ENCODE data around the gene PDILT. TPM values are rescaled to one million over a fixed set of nuclear protein-coding genes. Genes with fewer than 3 reads are reported as not detected.
"Not testable (repeated sequence)": the region's sequence is repeated elsewhere in the genome, so short reads cannot be mapped to it uniquely, and the experiment has no call there.

The PDILT gene, protein sequence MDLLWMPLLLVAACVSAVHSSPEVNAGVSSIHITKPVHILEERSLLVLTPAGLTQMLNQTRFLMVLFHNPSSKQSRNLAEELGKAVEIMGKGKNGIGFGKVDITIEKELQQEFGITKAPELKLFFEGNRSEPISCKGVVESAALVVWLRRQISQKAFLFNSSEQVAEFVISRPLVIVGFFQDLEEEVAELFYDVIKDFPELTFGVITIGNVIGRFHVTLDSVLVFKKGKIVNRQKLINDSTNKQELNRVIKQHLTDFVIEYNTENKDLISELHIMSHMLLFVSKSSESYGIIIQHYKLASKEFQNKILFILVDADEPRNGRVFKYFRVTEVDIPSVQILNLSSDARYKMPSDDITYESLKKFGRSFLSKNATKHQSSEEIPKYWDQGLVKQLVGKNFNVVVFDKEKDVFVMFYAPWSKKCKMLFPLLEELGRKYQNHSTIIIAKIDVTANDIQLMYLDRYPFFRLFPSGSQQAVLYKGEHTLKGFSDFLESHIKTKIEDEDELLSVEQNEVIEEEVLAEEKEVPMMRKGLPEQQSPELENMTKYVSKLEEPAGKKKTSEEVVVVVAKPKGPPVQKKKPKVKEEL
- 1 to 10 TPM in 2 of 3 donors, not detected in 1; 1.3 to 9.2 TPM for polyA plus RNA-seq

DNA sequence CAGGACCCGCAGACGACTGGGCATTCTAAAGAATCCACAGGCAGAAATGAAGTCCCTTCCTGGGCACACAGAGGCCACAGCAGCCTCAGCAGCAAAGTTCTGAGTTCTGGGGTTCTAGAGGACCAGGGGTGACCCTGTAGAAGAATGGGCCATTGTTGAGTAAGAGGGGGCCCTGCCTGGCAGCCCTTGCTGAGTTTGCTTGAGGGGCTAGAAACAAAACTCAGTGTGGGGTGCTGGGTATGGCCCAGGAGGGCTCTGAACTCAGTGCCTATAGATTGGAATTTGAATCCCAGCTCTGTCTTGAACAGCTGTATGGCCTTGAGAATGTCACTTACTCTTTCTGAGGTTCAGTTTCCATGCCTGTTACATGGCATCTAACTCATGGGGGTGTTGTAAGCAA, at the start of gene PDILT:
PDILT (minus strand) TSS at position 101 of the 400 bp plus-strand sequence. CDS start 5,437 bp downstream, outside the sequence.
- 95 to 97% (median 96%) methylated on average over 2 of the region's 2 CpGs for WGBS, 3 donors

DNA sequence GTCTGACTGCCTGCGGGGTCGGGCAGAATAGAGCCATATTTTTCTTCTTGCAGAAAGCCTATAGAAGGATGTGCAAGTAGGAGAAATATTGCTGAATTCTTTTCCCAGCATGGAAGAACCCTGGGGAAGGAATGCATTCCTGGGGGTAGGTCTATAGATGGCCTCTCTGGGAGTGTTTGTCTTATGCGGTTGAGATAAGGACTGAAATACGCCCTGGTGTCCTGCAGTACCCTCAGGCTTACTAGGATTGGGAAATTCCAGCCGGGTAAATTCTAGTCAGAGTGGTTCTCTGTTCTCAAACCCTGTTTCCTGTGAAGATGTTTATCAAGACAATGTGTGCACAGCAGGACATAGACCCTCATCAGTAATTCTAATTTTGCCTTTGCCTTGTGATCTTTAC, 49.1 kb upstream of the PDILT start:
- not testable (repeated sequence) for H3K27ac ChIP-seq (ENCODE audit: low read depth, low read length)
- WGBS, 3 donors, result 74 to 89% (median 81%) methylated on average over 4 of the region's 5 CpGs

More for the DNA sequence above, at the start of gene PDILT:
- H3K27ac ChIP-seq (ENCODE audit: low read depth, low read length), result no peak within 1 kb of the TSS

DNA sequence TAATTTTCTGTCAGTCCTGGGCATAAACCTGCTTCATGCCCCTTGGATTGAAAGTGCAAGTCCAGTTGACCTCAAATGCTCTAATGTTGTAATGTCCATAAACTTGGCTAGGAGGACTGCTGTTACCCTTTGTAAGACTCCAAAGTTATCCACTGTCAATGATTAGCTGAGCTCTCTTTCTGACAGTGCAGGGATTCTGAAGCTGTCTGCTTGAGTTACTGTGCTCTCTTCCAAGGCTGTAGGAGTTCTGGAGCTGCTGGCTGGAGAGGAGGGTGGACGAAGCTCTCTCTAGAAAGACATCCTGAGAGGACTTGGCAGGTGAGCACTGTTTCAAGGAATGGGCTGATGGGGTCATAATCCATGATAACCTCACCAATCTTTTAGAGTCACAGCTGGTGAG, 46.8 kb upstream of the PDILT start, which contains the start of gene ACSM2A:
ACSM2A (plus strand) TSS at position 158 of the 400 bp plus-strand sequence. CDS start 8,594 bp downstream, outside the sequence.
- not testable (repeated sequence) for H3K27ac ChIP-seq (ENCODE audit: low read depth, low read length)
- 40 to 78% (median 46%) methylated on average over 1 of the region's 1 CpG for whole genome bisulfite sequencing, 3 donors

DNA sequence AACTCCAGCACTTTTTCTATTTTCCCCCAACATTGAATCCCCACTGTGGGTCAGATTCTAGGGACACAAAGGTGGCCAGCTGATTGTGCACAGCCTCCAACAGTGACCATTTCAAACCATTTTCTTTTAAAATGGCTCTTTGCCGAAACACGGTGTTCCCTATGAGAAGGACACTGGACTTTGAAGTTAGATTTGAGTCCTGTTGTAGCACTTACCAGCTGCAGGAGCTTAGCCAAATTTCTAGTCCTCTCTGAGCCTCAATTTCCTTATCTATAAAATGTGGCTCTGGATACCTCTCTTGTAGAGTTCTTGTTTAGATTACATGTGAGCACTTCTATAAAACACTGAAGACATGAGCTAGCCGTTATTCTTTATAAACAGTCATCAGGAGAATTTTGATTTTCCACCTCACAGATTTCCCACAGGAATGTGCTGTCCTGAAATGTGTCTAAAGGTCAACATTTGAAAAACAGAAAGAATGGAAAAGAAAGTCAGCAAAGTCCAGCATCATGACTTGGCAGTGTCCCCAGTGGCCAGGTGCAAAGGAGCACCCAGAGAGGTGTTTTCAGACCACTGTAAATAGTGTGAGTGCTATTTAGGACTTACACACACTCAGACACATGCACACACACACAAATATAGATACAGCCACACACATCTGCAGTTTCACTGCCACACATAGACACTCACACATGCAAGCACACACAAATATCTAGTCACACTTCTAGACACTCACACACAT, 42.3 kb upstream of the PDILT start:
- WGBS, 3 donors, result no CpG with 5 or more reads among the region's 3 CpGs

DNA sequence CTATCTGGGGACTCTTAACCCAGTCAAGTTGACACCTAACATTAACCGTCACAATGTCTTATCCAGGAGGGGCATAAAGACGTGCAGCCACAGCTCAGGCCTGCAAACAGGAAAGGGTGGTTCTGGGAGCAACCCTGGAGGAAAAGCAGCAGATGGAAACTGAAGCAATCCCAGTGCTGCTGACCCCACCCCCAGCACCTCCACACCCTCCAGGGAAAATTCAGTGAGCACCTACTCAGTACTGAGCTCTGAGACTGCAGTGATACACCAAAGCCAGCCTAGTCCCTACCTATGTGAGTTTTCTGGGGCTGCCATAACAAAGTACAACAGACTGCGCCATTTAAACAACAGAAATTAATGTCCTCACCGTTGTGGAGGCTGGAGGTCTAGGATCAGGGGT, 37.3 kb upstream of the PDILT start:
- H3K27ac ChIP-seq (ENCODE audit: low read depth, low read length), result not testable (repeated sequence)
- 89 to 92% (median 92%) methylated on average over 2 to 3 of the region's 4 CpGs for WGBS, 3 donors

More for the DNA sequence above, 42.3 kb upstream of the PDILT start:
- not testable (repeated sequence) for H3K27ac ChIP-seq (ENCODE audit: low read depth, low read length)

DNA sequence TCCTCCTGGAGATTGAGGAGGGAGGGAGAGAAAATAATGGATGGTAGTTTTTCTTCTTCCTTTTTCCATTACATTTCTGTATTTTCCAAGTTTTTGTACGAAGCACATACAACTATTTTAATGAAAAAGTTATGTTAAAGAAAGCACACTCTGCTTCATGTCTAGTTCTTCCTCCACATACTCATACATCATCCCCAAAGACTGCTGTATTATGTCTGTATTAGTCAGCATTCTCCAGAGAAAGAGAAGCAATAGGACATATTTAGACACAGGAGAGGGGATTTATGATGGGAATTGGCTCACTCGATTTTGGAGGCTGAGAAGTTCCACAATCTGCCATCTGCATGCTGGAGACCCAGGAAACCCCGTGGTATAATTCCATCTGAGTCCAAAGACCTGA, 36.7 kb upstream of the PDILT start:
- H3K27ac ChIP-seq (ENCODE audit: low read depth, low read length), result no peak overlapping the region
- 45 to 59% (median 50%) methylated on average over 3 of the region's 3 CpGs for whole genome bisulfite sequencing, 3 donors

DNA sequence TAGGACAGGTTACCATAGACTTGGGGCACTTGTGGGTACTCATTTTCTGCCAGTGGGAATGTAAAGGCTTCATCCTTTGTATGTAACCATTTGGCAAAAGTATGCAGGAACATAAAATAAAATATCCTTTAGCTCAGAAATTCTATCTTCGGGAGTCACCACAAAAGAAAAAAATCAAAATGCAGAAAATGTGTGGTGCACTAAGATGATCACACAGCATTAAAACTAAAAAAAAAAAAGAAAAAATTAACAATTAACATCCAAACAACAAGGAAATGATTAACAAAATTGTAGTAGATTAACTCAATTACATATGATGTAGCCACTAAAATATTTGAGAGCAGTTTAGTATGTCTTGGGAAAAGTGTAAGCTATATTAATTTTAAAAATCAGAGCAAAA, 36.2 kb upstream of the PDILT start:
- WGBS, 3 donors, result 64 to 74% (median 71%) methylated on average over 1 of the region's 1 CpG
- not testable (repeated sequence) for H3K27ac ChIP-seq (ENCODE audit: low read depth, low read length)

DNA sequence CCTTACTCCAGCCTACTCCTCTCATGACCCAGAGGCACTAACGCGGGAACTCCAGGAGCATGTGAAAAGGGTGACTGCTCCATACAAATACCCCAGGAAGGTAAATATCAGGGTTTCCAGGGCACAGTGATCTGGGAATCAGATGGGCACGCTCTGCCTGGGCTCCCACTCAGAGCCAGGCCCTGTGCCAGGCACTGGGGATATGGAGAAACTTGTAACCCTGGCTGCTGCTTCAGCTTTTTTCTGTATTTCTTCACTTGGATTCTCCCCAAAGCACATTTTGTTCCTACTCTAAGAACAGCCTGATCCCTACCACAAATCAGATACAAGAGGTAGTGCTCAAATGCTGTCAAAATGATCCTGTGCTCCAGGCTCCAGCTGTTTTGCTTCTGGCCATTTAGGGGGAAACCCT, 35.3 kb upstream of the PDILT start:
- 19 to 74% (median 44%) methylated on average over 3 of the region's 3 CpGs for WGBS, 3 donors
- not testable (repeated sequence) for H3K27ac ChIP-seq (ENCODE audit: low read depth, low read length)

DNA sequence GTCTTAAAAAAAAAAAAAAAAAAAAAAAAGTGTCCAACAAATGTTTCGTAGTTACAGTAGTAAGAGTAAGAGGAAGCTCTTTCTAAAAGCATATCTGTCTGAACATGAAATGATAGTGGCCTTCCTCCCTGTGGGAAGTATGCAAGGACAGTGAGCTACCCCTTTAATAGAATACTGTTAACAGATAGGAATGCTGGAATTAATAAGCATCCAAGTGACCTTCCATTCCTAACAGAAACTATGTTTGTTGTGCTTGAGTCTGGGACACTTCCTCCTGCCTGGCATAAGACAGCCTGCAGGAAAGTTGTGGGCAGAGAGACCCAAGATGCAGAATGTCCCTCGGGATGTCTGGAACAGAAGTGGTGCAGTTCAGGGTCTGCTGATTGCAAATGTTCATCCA, 34.4 kb upstream of the PDILT start:
- 75% methylated on average over 1 of the region's 2 CpGs; no CpG with 5 or more reads in 1 of the 3 donors for WGBS, 3 donors
- H3K27ac ChIP-seq (ENCODE audit: low read depth, low read length), result not testable (repeated sequence)

DNA sequence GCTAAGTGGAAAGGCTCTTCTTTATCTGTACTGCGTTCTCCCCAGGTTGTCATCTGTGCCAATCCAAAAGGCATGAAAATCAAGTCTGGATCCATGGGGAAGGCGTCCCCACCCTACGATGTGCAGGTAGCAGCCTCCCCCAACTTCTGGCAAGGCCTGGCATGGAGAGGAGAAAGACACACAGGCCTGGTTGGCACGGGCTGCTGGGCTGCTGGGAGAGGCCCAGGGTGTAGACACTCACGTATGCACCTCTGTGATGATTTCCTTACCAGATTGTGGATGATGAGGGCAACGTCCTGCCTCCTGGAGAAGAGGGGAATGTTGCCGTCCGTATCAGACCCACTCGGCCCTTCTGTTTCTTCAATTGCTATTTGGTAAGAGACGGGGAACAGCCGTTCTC, 26.4 kb upstream of the PDILT start:
- H3K27ac ChIP-seq (ENCODE audit: low read depth, low read length), result no peak overlapping the region
- WGBS, 3 donors, result 74 to 81% (median 78%) methylated on average over 11 of the region's 11 CpGs

DNA sequence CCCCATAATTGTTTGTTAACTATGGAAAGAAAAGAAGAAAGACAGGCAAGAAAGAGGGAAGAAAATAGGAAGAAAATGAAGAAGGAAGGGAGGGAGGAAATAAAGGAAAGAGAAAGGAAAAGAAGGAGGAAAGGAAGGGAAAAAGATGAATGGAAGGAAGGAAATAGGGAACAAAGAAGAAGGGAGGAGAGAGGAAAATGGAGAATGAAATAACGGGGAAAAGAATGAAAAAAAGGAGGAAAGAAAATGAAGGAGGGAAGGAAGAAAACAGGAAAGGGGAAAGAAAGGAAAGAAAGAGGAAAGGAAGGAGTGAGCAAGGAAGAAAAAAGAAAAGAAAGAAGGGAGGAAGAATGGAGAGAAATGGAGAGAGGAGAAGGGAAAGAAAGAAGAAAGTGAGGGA, 25.9 kb upstream of the PDILT start:
- 73 to 88% (median 74%) methylated on average over 1 of the region's 1 CpG for WGBS, 3 donors
- H3K27ac ChIP-seq (ENCODE audit: low read depth, low read length), result not testable (repeated sequence)

DNA sequence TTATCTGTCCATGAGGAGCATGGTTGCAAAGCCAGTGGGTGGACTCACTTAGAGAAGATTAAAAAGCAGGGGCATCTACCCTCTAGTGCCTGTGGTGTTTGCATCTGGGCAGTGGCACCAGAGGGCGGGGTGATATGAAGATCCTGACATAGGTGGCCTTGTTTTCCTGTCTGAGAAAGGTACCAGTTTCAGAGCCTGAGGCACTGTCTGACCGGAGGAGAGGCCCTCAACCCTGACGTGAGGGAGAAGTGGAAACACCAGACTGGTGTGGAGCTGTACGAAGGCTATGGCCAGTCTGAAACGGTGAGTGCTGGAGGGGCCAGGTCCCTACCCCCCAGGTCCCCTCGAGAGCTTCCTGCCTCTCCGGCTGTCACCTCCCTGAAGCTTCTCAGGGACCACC, 25.0 kb upstream of the PDILT start:
- H3K27ac ChIP-seq (ENCODE audit: low read depth, low read length), result not testable (repeated sequence)
- WGBS, 3 donors, result 78 to 85% (median 85%) methylated on average over 6 to 7 of the region's 7 CpGs

DNA sequence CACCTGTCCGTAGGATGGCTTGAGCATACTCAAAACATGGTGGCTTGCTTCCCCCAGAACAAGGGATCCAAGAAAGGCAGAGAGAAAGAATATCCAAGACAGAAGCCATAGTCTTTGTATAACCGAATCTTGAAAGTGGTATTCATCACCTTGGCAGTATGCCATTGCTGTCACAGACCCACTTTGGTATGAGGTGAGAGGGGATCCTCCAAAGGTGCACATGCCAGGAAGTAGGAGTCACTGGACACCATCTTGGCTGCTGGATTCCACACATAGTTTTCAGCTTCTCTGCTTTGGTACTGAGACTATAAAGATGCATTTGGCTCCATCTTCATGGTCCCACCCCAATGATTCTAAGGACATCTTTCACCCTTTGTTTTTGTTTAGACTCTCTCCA, 22.9 kb upstream of the PDILT start:
- 61 to 71% (median 66%) methylated on average over 2 of the region's 2 CpGs for WGBS, 3 donors
- not testable (repeated sequence) for H3K27ac ChIP-seq (ENCODE audit: low read depth, low read length)

DNA sequence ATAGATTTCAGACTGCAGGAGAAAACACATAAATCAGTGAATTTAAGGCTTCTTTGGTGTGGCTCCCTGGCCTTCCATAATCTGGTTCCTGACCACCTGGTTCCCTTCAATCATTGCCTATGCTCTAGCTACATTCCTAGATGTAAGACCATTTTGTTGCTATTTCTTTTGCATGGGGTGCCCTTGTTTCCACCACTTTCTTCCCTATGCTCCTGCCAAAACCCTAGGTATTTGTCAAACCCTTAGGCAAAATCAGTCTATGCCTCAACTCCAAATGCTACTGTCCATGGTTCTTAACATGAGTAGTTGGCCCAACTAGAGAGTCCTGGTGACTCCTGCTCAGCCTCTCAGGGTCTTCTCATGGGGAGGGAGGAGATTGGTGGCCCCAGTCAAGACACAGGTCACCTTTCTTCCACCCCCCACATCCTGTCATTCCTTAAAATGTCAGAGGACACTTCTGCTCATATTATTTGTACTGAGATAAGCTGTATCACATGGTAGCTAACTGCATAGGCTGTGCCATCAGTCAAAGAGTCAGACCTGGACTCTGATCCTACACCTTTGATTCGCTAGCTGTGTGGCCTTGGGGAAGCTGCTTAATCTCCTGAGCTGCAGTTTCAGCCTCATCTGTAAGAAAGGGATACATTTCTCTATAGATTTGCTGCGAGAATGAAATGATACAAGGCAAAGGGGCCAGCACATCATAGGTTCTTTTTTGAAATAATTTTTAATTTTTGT, 19.8 kb upstream of the PDILT start:
- no peak overlapping the region for H3K27ac ChIP-seq (ENCODE audit: low read depth, low read length)
- 61 to 79% (median 77%) methylated on average over 2 of the region's 2 CpGs for WGBS, 3 donors

DNA sequence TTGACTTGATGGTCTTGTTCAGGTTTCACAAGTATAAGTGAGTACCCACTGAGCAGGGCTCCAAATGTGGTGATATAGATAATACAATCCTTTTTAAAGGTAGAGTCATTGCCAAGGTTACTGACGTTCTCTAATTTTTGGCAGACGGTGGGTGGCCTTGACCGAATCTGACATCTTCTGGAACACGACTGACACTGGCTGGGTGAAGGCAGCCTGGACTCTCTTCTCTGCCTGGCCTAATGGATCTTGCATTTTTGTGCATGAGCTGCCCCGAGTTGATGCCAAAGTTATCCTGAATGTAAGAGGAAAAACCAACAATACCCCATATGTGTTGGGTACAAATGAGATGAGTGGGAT, 19.2 kb upstream of the PDILT start:
- 58 to 85% (median 82%) methylated on average over 5 of the region's 5 CpGs for WGBS, 3 donors
- not testable (repeated sequence) for H3K27ac ChIP-seq (ENCODE audit: low read depth, low read length)

DNA sequence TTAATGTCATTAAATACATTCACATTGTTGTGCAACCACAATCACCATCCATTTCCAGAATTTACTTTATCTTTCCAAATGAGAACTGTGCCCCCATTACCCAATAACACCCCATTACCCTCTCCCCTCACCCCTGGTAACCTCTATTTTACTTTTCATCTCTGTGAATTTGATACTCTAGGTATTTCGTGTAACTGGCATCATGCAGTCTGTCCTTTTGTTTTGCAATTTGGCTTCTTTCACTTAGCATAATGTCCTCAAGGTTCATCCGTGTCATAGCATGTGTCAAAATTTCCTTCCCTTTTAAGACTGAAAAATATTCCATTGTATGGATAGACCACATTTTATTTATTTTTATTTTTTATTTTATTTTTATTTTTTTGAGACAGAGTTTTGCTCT, 17.2 kb upstream of the PDILT start:
- 65 to 68% (median 66%) methylated on average over 2 of the region's 2 CpGs for WGBS, 3 donors
- not testable (repeated sequence) for H3K27ac ChIP-seq (ENCODE audit: low read depth, low read length)

DNA sequence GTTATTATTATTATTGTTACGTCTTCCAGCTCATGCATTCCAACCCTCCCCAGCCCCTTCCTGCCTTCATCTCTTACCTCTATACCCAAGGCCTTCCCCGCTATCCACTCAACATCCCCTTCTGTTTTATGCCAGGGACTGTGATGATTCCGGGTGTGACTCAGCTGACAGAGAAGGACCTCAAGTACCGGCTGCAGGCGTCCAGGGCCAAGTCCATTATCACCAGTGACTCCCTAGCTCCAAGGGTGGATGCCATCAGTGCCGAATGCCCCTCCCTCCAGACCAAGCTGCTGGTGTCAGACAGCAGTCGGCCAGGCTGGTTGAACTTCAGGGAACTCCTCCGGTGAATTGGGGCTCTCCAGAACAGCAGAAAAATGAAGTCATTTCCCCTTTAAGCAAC, 14.6 kb upstream of the PDILT start:
- WGBS, 3 donors, result 77 to 87% (median 84%) methylated on average over 8 of the region's 8 CpGs
- not testable (repeated sequence) for H3K27ac ChIP-seq (ENCODE audit: low read depth, low read length)

DNA sequence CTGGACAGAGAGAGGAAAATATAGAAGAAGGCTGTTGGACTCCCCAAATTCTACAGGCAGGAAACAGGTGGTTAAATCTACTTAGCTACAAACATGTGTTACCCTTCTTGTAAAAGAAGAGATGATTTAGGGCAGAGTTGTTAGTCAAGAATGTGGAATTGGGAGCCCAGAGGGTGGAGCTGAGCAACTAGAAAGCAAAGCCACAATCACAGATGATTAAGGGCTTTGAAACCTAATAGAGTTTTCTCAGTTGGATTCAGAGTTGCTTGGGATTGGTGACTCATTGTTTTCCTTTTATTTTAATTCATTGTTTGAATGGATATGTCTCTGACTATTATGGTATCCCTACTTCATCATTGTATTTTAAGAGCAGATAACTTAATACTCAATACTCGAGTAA, 11.0 kb upstream of the PDILT start:
- 68 to 81% (median 78%) methylated on average over 1 of the region's 1 CpG for WGBS, 3 donors
- no peak overlapping the region for H3K27ac ChIP-seq (ENCODE audit: low read depth, low read length)

DNA sequence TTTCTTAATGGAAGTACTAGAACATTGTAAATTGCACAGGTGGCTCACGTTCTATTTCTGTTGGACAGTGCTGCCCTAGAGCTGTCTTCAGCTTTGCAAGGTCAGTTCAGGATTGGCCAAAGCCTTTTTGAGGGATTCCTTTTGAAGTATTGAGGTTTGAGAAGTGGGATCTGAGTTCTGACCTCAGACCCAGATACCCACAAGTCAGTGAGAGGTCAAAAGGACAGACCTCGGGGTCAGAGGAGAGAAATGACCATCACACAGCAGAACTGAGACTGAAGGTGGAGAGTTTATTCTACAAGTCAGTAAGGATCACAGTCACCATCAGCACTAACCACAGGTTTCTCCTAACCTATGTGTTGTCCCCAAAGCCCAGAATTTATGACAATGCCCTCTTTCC, 6.5 kb upstream of the PDILT start:
- WGBS, 3 donors, result 86 to 93% (median 88%) methylated on average over 2 of the region's 2 CpGs
- H3K27ac ChIP-seq (ENCODE audit: low read depth, low read length), result no peak overlapping the region
